ENCODE results near the gene HES6.
"Not testable (repeated sequence)": the region's sequence is repeated elsewhere in the genome, so short reads cannot be mapped to it uniquely, and the experiment has no call there.

Gene HES6

DNA sequence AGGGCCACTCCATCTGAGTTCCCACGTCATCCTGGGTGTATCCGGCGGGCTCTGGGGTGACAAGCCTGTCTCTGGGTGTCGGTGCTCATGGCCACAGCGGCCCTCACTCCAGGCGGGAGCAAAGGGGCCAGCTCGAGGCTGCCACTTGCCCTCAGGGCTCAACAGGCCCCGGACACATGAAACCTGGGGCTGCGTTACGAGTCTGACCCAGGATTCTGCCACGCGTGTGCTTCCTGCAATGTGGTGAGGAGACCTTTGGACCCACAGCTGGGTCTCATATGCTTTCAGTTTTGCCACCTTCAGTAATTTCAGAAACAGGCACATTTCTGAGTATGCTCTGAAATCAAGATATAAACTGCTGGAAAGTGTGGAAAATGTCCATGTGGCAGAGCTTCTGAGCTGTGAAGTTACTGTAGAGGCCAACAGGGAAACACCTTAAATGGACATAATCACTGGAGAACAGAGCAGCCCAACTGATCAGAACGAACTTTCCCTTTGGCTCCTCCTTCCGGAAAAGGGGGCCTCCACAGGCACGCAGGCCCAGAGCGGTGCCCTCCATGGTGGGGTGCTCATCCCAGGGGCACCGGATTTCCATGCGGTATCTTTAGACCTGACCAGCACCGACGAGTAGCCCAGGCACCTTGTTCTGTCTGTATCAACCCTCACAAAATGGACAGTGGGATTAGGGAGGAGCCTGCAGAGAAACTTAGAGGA lies 34.5 kb upstream of the HES6 start:
- TF ChIP-seq, protein P1, sequence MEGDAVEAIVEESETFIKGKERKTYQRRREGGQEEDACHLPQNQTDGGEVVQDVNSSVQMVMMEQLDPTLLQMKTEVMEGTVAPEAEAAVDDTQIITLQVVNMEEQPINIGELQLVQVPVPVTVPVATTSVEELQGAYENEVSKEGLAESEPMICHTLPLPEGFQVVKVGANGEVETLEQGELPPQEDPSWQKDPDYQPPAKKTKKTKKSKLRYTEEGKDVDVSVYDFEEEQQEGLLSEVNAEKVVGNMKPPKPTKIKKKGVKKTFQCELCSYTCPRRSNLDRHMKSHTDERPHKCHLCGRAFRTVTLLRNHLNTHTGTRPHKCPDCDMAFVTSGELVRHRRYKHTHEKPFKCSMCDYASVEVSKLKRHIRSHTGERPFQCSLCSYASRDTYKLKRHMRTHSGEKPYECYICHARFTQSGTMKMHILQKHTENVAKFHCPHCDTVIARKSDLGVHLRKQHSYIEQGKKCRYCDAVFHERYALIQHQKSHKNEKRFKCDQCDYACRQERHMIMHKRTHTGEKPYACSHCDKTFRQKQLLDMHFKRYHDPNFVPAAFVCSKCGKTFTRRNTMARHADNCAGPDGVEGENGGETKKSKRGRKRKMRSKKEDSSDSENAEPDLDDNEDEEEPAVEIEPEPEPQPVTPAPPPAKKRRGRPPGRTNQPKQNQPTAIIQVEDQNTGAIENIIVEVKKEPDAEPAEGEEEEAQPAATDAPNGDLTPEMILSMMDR (conservative IDR thresholded peaks at IDR 0.05; ENCODE audit: low read length) = no peak
- TF ChIP-seq EZH2phosphoT487 (IDR thresholded peaks at IDR 0.05; ENCODE audit: borderline replicate concordance) = no peak
- H3K9ac ChIP-seq (ENCODE audit: low read depth, low read length, poor library complexity, severe bottlenecking) = no peak overlapping the region
- no peaks in the 10 kb centered on the region for H3K4me1 ChIP-seq (ENCODE audit: insufficient read depth, low read length, poor library complexity, severe bottlenecking)
- no peak overlapping the region for H3K4me2 ChIP-seq (ENCODE audit: low read depth, low read length, poor library complexity, severe bottlenecking)
- H3K36me3 ChIP-seq (ENCODE audit: insufficient read depth, low read length) = peaks cover 72% of the 10 kb centered on the region
- no peak overlapping the region for H2AFZ ChIP-seq (ENCODE audit: low read length)
- no peaks in the 10 kb centered on the region for H3K27me3 ChIP-seq (ENCODE audit: insufficient read depth, low read length, poor library complexity, severe bottlenecking)
- H4K20me1 ChIP-seq (ENCODE audit: insufficient read depth, low read length, poor library complexity, severe bottlenecking) = no peaks in the 10 kb centered on the region
- H3K9me2 ChIP-seq (replicated peaks; ENCODE audit: low read depth, low read length) = no peaks in the 10 kb centered on the region
- H3F3A ChIP-seq (ENCODE audit: low read depth) = no peaks in the 10 kb centered on the region
- peaks cover 11% of the 10 kb centered on the region; the same call in 1 of the 2 replicates for H3K79me2 ChIP-seq (ENCODE audit: insufficient read depth, low read length)
- H3K9me3 ChIP-seq (ENCODE audit: insufficient read depth, low read depth, low read length) = no peaks in the 10 kb centered on the region
- H3K4me3 ChIP-seq (ENCODE audit: low read length, poor library complexity, severe bottlenecking) = no peak overlapping the region

DNA sequence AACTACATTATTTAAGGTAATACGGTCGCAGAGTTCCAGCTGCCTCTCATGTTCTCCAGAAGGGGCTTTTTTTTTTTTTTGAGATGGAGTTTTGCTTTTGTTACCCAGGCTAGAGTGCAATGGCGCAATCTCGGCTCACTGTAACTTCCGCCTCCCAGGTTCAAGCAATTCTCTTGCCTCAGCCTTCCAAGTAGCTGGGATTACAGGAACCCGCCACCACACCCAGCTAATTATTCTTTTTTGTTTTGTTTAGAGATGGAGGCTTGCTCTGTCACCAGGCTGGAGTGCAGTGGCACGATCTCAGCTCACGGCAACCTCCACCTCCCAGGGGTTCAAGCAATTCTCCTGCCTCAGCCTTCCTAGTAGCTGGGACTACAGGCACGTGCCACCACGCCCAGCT lies 33.6 kb upstream of the HES6 start:
- not testable (repeated sequence) for H3K9ac ChIP-seq (ENCODE audit: low read depth, low read length, poor library complexity, severe bottlenecking); H4K20me1 ChIP-seq (ENCODE audit: insufficient read depth, low read length, poor library complexity, severe bottlenecking)

DNA sequence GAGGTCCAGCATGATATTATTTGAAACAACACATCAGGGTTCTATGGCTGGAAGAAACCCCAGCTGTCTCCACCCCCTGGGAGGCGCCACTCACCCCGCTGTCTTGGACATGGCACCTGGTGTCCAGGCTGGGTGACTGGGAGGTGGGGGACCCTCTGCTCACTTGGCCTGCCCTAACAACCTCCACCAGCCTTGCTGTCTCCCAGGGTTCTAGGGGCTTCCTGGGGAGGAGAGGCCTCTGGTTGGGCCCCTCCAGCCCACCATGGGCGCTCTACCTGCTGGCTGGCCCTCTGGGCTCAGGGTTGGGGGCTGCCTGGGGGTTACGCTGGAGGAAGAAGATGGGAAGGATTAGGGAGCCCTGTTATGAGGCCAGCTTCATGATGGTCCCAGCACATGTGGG lies 32.3 kb upstream of the HES6 start:
- Histone ChIP-seq H3K4me3 (ENCODE audit: low read length, poor library complexity, severe bottlenecking) (no peak overlapping the region), H3K9ac (ENCODE audit: low read depth, low read length, poor library complexity, severe bottlenecking) (no peak overlapping the region), H3K79me2 (ENCODE audit: insufficient read depth, low read length) (no peaks in the 10 kb centered on the region), H3K9me2 (replicated peaks; ENCODE audit: low read depth, low read length) (no peaks in the 10 kb centered on the region), H4K20me1 (ENCODE audit: insufficient read depth, low read length, poor library complexity, severe bottlenecking) (no peaks in the 10 kb centered on the region), H3K27me3 (ENCODE audit: insufficient read depth, low read length, poor library complexity, severe bottlenecking) (no peaks in the 10 kb centered on the region), H3F3A (ENCODE audit: low read depth) (no peaks in the 10 kb centered on the region), H3K9me3 (ENCODE audit: insufficient read depth, low read depth, low read length) (no peaks in the 10 kb centered on the region), H2AFZ (ENCODE audit: low read length) (no peak overlapping the region), H3K4me2 (ENCODE audit: low read depth, low read length, poor library complexity, severe bottlenecking) (no peak overlapping the region), H3K4me1 (ENCODE audit: insufficient read depth, low read length, poor library complexity, severe bottlenecking) (no peaks in the 10 kb centered on the region), H3K36me3 (ENCODE audit: insufficient read depth, low read length) (peaks cover 85% of the 10 kb centered on the region)
- no peak for TF ChIP-seq EZH2phosphoT487 (IDR thresholded peaks at IDR 0.05; ENCODE audit: borderline replicate concordance)
- TF ChIP-seq, protein P1 (conservative IDR thresholded peaks at IDR 0.05; ENCODE audit: low read length) = no peak

More for the DNA sequence above, 33.6 kb upstream of the HES6 start:
- H3F3A ChIP-seq (ENCODE audit: low read depth); H3K79me2 ChIP-seq (ENCODE audit: insufficient read depth, low read length); H3K9me2 ChIP-seq (replicated peaks; ENCODE audit: low read depth, low read length); H3K27me3 ChIP-seq (ENCODE audit: insufficient read depth, low read length, poor library complexity, severe bottlenecking); H3K4me2 ChIP-seq (ENCODE audit: low read depth, low read length, poor library complexity, severe bottlenecking); H2AFZ ChIP-seq (ENCODE audit: low read length); H3K4me3 ChIP-seq (ENCODE audit: low read length, poor library complexity, severe bottlenecking); H3K4me1 ChIP-seq (ENCODE audit: insufficient read depth, low read length, poor library complexity, severe bottlenecking); H3K9me3 ChIP-seq (ENCODE audit: insufficient read depth, low read depth, low read length): not testable (repeated sequence)
- H3K36me3 ChIP-seq (ENCODE audit: insufficient read depth, low read length) = peaks cover 79% of the 10 kb centered on the region

DNA sequence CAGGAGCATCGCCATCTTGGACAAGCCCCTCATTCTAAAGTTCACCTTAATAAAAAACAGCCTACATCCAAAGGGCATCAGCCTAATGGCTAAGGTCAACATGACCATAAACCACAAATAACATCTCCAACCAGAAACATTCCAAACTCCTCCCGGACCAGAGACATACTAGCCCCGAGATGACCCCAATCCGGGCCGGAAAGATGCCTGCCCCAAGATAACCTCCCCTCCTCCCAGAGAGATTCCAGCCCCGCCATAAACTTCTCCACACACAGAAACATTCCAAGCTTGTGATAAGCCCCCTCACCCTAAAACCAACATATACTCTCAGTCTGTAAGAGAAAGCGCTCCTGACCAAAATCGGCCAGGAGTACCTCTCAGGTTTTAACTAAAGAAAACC lies 31.8 kb upstream of the HES6 start:
- H3K4me1 ChIP-seq (ENCODE audit: insufficient read depth, low read length, poor library complexity, severe bottlenecking); H3K9me3 ChIP-seq (ENCODE audit: insufficient read depth, low read depth, low read length); H3K4me3 ChIP-seq (ENCODE audit: low read length, poor library complexity, severe bottlenecking); H3K9ac ChIP-seq (ENCODE audit: low read depth, low read length, poor library complexity, severe bottlenecking); H4K20me1 ChIP-seq (ENCODE audit: insufficient read depth, low read length, poor library complexity, severe bottlenecking); H3K79me2 ChIP-seq (ENCODE audit: insufficient read depth, low read length); H3K9me2 ChIP-seq (replicated peaks; ENCODE audit: low read depth, low read length); H3F3A ChIP-seq (ENCODE audit: low read depth); H2AFZ ChIP-seq (ENCODE audit: low read length); H3K27me3 ChIP-seq (ENCODE audit: insufficient read depth, low read length, poor library complexity, severe bottlenecking); H3K4me2 ChIP-seq (ENCODE audit: low read depth, low read length, poor library complexity, severe bottlenecking): not testable (repeated sequence)
- H3K36me3 ChIP-seq (ENCODE audit: insufficient read depth, low read length) = peaks cover 83% of the 10 kb centered on the region

All from Loucy (cell line).